ENCODE data around the gene ALK.

Gene ALK

DNA sequence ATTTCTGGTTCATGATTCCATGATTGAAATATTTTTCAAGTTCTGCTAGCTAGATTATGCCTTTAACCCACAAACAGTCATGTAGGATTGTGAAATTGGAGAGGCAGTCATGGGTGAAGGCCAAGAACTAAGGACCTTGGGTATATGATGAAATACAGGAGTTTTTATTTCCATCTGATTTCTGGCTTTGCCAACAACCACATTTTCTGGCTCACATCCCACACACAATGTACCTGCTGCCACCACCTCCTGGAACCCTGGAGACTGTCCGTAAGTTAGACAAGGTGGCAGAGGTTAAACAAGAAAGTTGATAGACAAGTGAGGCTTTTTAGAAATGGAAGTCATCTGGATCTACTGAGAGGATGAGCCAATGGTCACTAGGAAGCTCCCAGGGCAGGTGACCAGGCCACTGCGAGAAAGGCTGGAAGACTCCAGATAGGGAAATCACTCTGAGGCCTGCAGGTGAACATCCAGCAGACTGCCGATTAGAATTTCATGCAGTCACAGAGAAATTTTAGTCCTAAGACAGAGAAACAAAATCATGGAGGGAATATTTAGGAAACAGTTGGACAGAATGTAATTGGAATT is 402.0 kb downstream of the ALK start:
- H3K4me3 ChIP-seq (IDR thresholded peaks at IDR 0.05; ENCODE audit: insufficient read depth, low read depth, low read length) = no peak overlapping the region
- H4K20me1 ChIP-seq (ENCODE audit: insufficient read depth) = no peaks in the 10 kb centered on the region
- H3K4me1 ChIP-seq (ENCODE audit: low read depth, poor library complexity, severe bottlenecking) = no peaks in the 10 kb centered on the region
- TF ChIP-seq, protein P1, sequence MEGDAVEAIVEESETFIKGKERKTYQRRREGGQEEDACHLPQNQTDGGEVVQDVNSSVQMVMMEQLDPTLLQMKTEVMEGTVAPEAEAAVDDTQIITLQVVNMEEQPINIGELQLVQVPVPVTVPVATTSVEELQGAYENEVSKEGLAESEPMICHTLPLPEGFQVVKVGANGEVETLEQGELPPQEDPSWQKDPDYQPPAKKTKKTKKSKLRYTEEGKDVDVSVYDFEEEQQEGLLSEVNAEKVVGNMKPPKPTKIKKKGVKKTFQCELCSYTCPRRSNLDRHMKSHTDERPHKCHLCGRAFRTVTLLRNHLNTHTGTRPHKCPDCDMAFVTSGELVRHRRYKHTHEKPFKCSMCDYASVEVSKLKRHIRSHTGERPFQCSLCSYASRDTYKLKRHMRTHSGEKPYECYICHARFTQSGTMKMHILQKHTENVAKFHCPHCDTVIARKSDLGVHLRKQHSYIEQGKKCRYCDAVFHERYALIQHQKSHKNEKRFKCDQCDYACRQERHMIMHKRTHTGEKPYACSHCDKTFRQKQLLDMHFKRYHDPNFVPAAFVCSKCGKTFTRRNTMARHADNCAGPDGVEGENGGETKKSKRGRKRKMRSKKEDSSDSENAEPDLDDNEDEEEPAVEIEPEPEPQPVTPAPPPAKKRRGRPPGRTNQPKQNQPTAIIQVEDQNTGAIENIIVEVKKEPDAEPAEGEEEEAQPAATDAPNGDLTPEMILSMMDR (conservative IDR thresholded peaks at IDR 0.05; ENCODE audit: low read depth, low read length) = no peak
- H2AFZ ChIP-seq (ENCODE audit: low read depth) = no peak overlapping the region
- H3K27me3 ChIP-seq (ENCODE audit: insufficient read depth, low read depth) = no peaks in the 10 kb centered on the region
- H3K79me2 ChIP-seq (ENCODE audit: insufficient read depth, low read depth) = no peaks in the 10 kb centered on the region
- H3K9ac ChIP-seq = no peak overlapping the region
- H3K36me3 ChIP-seq (ENCODE audit: insufficient read depth) = no peaks in the 10 kb centered on the region
- no peak overlapping the region for H3K4me2 ChIP-seq
- no peak overlapping the region for H3K27ac ChIP-seq

DNA sequence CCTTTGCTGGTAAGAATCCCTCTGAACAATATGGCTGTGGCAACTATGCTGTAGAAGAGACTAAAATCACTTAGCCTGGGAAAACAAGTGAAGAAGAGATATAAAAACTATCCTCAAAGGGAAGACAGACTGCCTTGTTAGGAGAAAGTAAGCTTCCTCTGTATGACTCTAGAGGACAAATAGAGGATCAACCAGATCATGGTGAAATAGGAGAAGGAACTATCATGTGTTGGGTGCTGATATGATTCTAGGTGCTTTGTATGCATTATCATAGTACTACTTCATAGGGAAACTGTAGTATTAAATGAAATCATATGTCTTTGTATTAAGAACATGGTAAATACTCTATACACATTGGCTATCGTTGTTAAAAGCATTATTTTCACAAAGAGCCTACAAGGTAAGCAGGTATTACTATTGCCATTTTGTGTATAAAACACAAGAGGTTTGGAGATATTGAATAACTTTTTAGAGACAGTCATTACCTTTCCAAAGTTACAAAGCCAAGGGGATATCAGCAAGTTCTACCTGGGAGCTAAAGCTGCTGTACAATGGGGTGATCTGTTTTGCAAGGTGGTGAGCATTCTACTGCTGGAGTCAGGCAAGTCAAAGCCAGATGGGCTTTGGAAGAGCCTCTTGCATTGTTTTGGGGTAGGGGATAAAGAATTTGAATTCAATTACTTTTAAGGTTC is 402.6 kb downstream of the ALK start:
- Histone ChIP-seq H3K4me2 (no peak overlapping the region), H4K20me1 (ENCODE audit: insufficient read depth) (no peaks in the 10 kb centered on the region), H3K4me3 (IDR thresholded peaks at IDR 0.05; ENCODE audit: insufficient read depth, low read depth, low read length) (no peak overlapping the region), H2AFZ (ENCODE audit: low read depth) (no peak overlapping the region), H3K4me1 (ENCODE audit: low read depth, poor library complexity, severe bottlenecking) (no peaks in the 10 kb centered on the region), H3K9ac (no peak overlapping the region), H3K79me2 (ENCODE audit: insufficient read depth, low read depth) (no peaks in the 10 kb centered on the region), H3K27me3 (ENCODE audit: insufficient read depth, low read depth) (no peaks in the 10 kb centered on the region), H3K36me3 (ENCODE audit: insufficient read depth) (no peaks in the 10 kb centered on the region), H3K27ac (no peak overlapping the region)
- TF ChIP-seq, protein P1 (conservative IDR thresholded peaks at IDR 0.05; ENCODE audit: low read depth, low read length) = no peak

DNA sequence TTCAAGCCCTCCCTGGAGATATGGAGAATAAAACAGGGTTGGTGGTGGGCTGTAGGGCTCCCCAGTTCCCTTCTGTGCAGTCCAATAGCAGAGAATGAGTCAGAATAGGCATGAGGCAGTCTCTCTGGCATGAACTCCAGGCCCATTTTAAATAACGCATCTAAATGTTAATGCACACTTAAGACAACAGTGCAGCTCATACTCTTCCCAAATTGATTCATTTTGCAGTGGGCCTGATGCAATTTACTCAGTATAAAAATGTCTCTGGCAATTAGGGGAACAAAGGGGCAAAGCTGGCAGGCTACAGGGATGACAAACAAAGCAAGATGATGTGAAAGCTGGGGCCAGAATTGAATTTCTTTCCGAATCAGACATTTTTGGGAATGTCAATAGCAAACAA is 403.4 kb downstream of the ALK start:
- H3K4me2 ChIP-seq = no peak overlapping the region
- H3K9ac ChIP-seq = no peak overlapping the region
- no peaks in the 10 kb centered on the region for H3K4me1 ChIP-seq (ENCODE audit: low read depth, poor library complexity, severe bottlenecking)
- no peak overlapping the region for H3K27ac ChIP-seq
- no peaks in the 10 kb centered on the region for H4K20me1 ChIP-seq (ENCODE audit: insufficient read depth)
- TF ChIP-seq, protein P1 (conservative IDR thresholded peaks at IDR 0.05; ENCODE audit: low read depth, low read length) = no peak
- H3K27me3 ChIP-seq (ENCODE audit: insufficient read depth, low read depth) = no peaks in the 10 kb centered on the region
- no peaks in the 10 kb centered on the region for H3K36me3 ChIP-seq (ENCODE audit: insufficient read depth)
- H2AFZ ChIP-seq (ENCODE audit: low read depth) = no peak overlapping the region
- H3K4me3 ChIP-seq (IDR thresholded peaks at IDR 0.05; ENCODE audit: insufficient read depth, low read depth, low read length) = no peak overlapping the region
- no peaks in the 10 kb centered on the region for H3K79me2 ChIP-seq (ENCODE audit: insufficient read depth, low read depth)

DNA sequence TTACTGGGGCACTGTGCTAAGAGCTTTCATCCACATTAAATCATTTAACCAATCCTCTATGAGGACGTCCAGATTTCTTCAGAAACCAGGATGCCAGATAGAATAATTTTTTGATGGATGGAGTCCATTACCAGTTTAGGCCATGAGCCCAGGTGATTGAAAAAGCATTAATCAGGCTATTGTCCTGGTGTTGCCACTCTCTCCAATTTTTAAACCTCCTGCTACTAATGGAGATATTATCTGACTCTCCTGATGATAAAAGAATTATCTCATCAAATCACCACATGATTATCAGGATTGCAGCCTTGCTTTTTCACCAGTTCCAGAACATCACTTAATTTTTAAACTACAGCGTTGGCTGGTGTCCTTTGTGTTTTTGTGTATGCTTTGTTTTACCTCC is 404.0 kb downstream of the ALK start:
- H2AFZ ChIP-seq (ENCODE audit: low read depth) = no peak overlapping the region
- no peaks in the 10 kb centered on the region for H3K79me2 ChIP-seq (ENCODE audit: insufficient read depth, low read depth)
- no peaks in the 10 kb centered on the region for H3K4me1 ChIP-seq (ENCODE audit: low read depth, poor library complexity, severe bottlenecking)
- H4K20me1 ChIP-seq (ENCODE audit: insufficient read depth) = no peaks in the 10 kb centered on the region
- H3K4me3 ChIP-seq (IDR thresholded peaks at IDR 0.05; ENCODE audit: insufficient read depth, low read depth, low read length) = no peak overlapping the region
- no peak overlapping the region for H3K4me2 ChIP-seq
- H3K9ac ChIP-seq = no peak overlapping the region
- H3K36me3 ChIP-seq (ENCODE audit: insufficient read depth) = no peaks in the 10 kb centered on the region
- TF ChIP-seq, protein P1 (conservative IDR thresholded peaks at IDR 0.05; ENCODE audit: low read depth, low read length) = no peak
- no peak overlapping the region for H3K27ac ChIP-seq
- H3K27me3 ChIP-seq (ENCODE audit: insufficient read depth, low read depth) = no peaks in the 10 kb centered on the region
